Endothelial cell of hepatic sinusoid (primary cell): ENCODE results near the gene MPC2.
"Not testable (repeated sequence)": the region's sequence is repeated elsewhere in the genome, so short reads cannot be mapped to it uniquely, and the experiment has no call there.

Source experiments
- in situ Hi-C: cut with HindIII; loops from 2 replicates; pipeline ENCODE4 v1.10.0; 2017; ENCODE audit warnings: low sequenced_read_pairs

MPC2 gene

DNA sequence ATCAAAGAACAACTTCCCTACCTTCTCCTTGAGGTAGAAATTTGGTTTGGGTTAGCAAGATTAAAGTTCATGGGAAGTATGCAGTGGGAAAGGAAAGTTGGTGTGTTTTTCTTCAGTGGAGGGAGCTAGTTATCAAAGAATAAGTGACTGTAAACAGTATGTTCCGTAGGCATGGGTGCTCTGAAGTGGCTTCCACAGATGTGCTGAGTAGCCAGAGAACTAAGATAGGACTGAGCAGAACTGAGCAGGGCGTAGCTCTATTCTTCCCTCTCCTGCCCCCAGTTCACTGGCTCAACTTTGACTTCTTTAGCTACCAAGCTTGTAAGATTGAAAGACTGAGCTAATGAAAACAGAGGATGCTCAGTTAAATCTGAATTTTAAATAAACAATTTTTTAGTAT lies 26.3 kb downstream of the MPC2 start:
- in situ Hi-C loops, result no loop called here

DNA sequence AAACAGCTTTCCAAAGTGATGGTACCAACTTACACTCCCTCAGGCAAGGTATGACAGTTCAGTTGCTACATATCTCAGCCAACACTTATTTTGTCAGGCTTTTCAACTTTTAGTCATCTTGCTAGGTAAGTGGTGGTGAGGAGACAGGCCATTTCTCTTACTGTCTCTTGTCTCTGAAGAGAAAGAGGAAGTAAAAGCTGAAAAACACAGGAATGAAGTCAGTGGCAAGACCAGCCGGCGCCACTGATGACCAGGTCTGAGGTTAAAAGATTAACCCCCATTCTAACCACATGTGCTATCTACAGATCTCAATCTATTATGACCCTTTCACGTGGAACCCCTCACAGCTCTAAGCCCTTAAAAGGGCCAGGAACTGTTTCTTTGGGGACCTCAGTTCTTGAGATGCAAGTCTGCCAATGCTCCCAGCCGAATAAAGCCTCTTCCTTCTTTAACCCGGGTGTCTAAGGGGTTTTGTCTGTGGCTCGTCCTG lies 27.1 kb downstream of the MPC2 start:
- in situ Hi-C loops, result no loop called here

DNA sequence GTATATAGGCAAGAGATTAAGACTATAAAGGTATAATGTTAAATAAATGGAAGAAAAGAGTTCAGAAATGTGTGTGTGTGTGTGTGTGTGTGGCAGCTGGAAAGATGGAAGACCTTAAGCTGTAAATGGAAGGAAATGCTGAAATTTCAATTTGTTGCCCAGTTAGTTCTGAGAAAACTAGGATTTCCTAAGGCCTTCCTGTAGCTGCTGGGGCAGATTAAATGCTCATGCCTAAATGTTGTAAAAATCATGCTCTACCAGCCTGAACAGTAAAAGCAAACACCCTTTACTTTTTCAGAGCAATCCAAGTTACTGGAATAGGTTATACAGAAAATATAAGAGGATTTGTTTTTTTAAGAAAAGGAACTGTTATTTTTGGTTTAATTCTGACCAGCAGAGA lies 31.2 kb downstream of the MPC2 start:
- in situ Hi-C loops, result no loop called here

DNA sequence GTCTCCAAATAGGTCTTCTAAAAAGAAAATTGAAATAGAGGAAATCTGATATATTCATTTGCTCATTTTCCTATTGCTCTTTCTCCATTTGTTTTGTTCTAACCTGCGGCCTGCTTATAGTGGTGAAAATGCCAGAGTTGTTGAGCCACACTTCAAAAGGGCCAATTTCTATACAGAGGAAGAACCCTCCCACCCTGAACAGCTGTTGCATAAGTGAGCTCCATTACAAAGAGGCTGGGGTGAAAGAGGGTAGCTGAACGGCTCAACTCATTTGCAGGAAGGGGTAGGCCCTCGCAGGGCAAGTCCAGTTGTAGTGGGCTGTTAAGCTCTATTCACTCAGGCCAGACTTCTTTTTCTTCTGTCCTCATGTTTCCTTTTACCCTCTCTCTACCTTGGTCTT lies 31.7 kb downstream of the MPC2 start:
- in situ Hi-C loops, result no loop called here

DNA sequence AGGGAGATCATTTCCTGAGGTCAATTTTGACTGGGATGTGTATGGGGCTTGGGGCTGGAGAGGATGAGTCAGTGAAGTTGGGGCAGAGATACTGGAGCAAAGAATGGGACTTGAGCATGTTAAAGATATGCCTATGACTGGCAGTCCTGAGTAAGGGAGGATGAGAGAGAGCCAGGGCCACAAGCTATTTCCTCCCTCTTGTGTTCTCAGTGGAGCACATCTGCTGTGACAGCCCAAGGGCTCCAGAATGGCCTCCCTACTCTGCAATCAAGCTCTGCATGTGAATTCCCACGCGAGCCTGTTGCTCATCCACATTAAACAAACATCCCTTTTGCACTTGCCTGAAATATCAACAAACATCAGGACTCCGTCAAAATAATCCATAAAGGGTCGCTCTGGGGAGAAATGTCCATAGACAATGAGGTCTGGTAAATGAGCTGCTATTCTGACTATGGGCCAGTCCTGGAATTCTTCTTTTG lies 32.2 kb downstream of the MPC2 start:
- in situ Hi-C loops, result no loop called here

DNA sequence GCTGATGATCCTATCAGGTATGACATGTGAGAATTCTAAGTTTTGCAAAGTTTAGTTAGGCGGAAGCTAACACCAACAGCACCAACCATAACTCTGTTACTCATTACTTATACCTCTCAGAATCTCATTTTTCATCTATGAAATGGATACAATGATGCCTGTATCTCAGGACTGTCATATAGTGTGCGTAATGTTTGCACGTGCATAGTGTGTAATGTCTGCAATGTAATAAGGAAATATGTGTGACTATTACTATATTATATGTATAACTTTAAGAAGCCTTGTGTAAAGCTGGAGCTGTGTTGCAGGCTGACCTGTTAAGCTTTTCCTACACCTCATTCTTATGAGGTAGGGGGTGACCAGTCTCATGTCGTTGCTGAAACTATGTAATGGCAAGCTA lies 36.0 kb downstream of the MPC2 start:
- in situ Hi-C loops, result no loop called here

DNA sequence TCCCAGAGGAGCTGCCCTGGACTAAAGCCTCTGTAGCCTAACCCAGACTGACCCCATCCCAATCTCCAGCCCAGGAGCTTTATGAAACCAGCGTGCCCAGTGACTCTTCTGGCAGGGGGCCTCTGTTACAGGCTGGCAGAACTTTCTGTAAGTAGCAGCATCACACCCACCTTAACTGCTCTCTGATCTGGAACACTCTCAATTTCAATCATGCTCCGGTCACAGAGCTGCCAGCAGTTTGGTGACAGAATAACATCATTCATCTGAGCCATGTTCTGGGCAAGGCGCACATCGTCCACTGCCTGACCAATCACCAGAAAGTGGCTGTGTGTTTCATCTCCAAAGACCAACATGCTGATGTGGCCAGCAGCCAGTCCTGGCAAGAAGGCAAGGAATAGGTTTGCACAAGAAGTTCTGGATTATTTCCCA lies 37.6 kb downstream of the MPC2 start:
- in situ Hi-C loops, result loop anchor here (5.0 kb wide), 1 partner anchor 42 kb away; no protein-coding TSS in a partner anchor

DNA sequence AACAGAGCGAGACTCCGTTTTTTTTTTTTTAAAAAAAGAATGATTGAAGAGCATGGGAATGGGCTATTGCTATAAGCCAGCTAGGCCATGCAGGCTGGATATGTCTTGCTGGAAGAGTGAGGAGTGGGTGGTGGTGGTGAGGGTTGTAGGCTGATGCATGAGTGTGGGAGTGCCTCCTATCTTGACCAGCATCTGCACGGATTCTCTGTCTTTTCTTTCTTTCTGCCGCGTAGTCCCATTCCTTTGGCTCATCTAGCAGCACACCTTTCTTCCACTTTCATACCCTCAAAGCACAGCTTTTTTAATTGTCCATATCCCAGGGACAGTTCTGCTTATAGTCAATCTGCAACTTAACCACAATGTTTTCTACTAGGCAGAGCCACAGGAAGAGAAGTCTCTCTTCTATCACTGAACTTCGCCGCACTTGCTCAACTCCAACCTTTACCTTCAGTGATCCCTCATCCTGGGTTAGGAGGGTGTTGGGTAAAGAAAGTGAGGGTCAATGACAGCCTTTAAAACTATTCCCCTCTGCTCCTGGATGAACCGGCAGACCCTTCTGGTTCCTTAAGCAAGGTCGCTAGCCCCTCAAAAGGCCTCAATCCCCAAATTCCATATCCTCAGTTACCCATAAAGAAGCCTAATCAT lies 38.2 kb downstream of the MPC2 start:
- in situ Hi-C loops, result loop anchor here (5.0 kb wide), 1 partner anchor 41 kb away; no protein-coding TSS in a partner anchor

DNA sequence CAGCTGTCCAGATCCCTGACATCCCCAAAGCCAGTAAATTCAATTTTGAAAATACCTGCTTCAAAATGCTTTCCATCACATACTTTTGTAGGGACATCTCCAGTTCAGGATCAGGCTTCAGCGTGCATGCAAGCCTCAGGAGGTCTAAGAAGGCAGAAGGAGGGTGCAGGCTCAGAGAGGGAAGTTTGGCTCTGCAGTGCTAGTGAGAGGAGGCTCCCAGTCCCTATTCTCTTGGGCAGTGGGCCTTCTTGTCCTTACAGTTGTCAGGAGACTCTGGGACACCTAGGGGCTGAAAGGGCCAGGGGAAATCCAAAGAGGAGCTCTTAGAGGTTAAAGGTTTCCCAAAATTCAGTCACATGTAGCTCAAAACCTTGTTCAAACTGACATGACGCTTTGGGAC lies 43.1 kb downstream of the MPC2 start:
- in situ Hi-C loops, result no loop called here

DNA sequence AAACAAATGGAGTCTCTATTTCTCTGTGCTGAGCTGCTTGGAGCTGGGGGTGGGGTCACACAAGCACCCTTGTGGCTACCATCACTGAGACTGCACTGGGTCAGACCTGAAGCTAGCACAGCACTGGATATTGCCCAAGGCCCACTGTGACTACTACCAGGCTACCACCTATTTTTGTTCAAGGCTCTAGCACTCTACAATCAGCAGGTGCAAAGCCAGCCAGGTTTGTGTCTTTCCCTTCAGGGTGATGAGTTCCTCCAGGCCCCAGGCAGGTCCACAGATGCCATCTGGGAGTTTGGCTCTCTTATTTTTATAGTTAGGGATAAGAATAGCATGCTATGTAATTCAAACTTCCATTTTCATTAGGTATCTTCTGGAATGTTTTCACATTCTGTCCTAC lies 46.5 kb downstream of the MPC2 start:
- in situ Hi-C loops, result no loop called here

DNA sequence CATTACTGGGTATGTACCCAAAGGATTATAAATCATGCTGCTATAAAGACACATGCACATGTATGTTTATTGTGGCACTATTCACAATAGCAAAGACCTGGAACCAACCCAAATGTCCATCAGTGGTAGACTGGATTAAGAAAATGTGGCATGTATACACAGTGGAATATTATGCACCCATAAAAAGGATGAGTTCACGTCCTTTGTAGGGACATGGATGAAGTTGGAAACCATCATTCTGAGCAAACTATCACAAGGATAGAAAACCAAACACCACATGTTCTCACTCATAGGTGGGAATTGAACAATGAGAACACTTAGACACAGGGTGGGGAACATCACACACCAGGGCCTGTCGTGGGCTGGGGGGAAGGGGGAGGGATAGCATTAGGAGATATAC lies 49.7 kb downstream of the MPC2 start:
- in situ Hi-C loops, result not testable (repeated sequence)

DNA sequence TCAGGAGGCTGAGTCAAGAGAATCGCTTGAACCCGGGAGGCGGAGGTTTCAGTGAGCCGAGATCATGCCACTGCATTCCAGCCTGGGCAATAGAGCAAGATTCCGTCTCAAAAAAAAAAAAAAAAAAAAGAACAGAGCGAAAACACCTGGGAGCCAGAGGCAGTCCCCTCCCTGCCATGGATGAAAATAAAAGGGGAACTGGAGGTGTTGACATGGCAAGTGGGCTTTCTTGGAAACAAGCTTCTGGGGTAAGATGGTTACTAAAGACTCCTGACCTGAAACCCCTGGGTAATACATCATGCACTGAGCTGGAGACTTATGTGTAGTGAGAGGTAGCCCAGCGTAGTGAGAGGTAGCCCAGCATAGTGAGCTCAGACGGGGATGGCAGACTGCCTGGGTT lies 54.5 kb downstream of the MPC2 start:
- in situ Hi-C loops, result no loop called here

DNA sequence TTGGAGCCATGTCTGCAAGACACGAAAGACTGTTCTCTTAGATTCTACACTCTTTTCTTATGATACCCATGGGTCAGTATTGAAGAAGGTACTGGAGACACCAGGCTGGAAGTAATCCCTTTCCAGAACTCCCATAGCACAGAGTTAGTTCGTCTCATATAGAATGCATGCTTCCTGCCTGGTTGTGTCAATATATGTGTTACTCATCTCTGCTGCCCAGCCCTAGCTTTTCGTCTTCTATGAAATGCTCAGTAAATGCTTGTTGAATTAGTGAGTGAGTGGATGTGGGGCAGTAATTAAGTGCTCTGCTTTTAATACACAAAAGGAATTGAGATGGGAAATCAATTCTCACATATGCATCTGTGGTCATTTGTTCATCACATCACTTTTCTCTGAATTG lies 55.1 kb downstream of the MPC2 start:
- in situ Hi-C loops, result no loop called here

DNA sequence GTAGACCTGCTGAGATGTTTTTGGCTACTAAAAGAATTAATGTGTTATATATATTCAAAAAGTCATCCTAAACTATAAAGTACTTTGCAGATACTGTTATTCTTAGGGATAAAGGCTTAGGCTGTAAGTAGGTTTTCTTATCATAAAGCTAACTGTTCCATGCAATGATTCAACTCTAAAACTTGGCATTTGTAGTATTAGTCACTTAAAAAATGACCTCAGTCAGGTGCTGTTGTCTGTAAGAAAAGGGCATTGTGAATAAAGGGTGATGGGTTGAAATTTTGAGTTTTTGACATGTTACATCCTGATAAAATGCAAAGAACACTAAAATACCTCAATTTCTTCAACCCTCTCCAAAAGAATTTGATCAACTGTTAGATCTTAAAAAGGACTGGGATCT lies 55.8 kb downstream of the MPC2 start:
- in situ Hi-C loops, result no loop called here

DNA sequence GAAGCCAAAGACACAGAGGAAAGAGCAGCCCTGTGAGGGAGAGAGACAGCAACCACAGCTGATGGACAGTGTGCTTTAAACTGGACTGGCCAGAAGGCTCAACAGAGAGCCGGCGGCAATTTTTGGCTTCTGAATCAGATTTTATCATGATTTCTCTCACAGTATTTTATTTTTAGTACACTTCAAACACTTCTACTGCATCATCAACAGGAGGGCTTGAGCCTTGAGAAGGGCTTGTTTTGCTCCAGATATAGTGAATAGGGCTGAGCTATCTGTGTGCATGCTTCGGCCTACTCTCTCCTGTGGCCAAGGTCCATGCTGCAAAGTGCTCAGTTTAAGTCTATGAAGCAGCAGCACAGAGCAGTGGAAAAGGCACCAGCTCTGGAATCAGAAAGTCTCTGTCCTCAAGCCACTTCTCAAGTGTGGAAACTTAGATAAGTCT lies 56.3 kb downstream of the MPC2 start:
- in situ Hi-C loops, result no loop called here

DNA sequence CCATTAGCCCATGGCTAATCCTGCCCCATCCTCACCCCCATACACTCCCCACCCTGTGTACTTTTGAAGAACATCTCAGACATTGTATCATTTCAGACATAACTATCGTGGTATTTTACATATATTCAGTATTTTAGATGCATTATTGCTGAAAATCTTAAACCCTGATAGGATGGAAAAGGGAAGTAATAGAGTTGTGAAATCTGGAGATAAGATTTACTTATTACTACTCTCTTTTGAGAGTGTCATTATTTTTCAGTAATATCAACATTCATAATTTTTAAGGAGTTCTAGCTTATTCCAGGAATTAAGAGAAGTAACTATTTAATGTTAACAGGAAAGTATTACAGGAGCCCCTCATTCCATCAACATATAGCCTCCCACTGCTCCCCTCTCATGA lies 57.4 kb downstream of the MPC2 start:
- in situ Hi-C loops, result no loop called here

DNA sequence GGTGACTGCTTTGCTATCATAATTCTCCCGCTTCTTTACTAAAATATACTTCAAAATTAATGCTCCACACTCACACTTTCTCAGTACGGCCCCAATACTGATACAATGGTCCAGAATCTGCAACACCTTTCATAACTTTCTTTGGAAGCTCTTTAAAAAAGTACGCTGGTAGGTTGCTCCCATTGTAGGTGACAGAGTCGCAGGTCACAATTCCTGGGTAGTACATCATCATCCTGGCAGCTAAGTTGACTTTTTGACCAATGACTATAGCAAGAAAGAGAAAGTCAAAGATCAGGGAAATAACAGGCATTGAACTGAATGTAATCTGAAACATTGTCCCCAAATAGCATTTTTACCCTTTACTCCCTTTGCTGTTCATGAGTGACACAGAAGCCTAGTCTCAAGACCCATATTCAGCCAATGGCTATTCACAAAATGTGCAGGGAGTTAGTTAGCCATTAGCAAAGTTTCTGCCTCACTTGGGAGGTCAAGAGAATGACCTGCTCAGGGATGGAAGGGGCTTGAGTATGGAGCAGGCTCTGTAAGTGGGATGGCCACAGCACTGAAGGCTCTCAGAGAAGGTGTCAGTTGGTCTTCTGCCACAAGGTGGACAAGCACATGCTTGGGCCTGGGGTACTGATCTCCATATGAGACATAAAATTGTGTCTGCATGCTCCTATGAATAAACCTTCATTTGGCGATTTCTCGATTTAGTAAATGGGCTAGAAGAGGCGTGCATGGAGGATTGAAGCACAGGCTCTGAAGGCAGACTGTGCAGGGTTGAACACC lies 58.3 kb downstream of the MPC2 start:
- in situ Hi-C loops, result no loop called here

DNA sequence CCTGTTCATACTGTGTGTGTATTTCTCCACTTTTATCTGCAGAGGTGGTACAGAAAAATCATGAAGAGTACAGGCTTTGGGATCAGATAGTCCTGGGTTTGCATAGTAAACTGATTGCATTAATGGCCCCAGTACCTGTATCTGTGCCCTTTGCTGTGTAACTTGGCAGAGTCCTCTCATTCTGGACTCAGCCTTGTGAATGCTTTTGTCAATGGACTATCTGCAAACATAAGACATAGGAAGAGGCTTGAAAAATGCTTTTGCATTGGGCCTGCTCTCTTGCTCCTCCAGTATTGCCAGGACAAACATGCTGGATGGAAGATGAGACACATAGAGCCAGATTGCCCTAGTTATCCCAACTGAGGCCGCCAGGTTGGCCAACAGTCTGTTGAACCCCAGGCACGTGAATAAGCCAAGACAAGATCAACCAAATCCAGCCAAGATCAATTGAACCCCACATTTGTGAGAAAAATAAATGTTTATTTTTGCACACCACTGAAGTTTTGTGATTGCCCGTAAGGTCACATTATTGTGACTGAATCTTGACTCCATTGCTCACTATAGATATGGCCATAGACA lies 60.2 kb downstream of the MPC2 start:
- in situ Hi-C loops, result no loop called here

DNA sequence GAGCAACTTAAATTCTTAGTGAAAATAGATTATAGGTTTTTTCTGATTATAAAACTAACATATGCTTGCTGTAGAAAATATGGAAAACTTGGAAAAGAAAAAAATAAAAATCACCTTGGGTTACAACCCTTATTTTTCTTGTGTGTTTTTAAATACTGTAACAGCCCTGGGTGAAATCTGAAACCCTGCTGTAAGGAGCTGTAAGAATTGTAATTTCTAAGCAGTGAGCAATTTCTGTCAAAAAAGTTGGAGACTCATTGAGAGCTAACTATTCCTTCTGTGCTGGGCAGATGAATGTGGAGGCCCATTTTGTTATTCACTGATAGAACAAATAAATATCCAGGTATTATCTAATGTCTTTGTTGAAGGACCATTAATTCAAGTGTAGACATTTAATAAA lies 65.5 kb downstream of the MPC2 start:
- in situ Hi-C loops, result no loop called here

DNA sequence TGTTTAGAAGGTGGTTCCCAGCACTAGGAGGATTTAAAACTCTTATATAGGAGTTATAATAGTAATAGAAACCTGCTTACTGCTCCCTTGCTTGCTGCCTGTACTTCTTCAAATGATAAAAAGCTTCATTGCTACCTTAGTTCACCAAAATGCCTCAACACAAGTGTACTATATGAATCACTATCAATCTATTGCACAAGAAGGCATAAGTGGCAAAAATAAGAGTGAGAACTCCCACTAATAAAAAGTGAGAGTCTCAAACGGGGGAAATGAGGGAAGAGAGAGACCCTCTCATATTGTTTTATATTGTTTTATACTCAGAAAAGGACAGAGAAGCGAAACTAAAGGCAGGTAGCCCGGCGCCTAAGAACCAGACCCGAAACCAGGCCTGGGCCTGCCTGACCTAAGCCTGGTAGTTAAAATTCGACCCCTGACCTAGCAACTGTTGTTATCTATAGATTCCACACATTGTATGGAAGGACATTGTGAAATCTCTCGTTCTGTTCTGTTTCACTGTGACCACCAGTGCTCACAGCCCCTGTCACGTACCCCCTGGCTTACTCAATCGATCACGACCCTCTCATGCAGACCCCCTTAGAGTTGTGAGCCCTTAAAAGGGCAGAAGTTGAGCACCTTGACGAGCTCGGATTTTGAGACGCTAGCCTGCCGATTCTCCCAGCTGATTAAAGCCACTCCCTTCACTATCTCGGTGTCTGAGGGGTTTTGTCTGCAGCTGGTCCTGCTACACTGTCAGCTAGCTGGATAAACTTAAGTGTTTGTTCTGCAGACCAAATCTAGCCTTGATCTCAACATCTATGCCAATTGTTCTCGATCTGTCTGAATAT lies 67.5 kb downstream of the MPC2 start:
- in situ Hi-C loops, result not testable (repeated sequence)
